ENCODE data around the gene SDC1. TPM values are rescaled to one million over a fixed set of nuclear protein-coding genes. Genes with fewer than 3 reads are reported as not detected.

SDC1 gene
- total RNA-seq, 1 donor from 2014 or later: 1.7 TPM

GRCh38 chr2:20168727-20169696 is 55.9 kb downstream of the SDC1 start:
- no peak for DNase-seq

- DNase-seq: no peak
Observed at GRCh38 chr2:20168048-20168726, 56.7 kb downstream of the SDC1 start.

- no peak for DNase-seq
Observed at GRCh38 chr2:20167356-20167755, 57.6 kb downstream of the SDC1 start.

GRCh38 chr2:20165677-20166509 is 59.0 kb downstream of the SDC1 start:
- no peak for DNase-seq

- DNase-seq: no peak
Observed at GRCh38 chr2:20164734-20165478, 60.0 kb downstream of the SDC1 start.

GRCh38 chr2:20164061-20164733 is 60.7 kb downstream of the SDC1 start:
- DNase-seq: no peak

- DNase-seq: no peak
Observed at GRCh38 chr2:20159411-20160070, 65.4 kb downstream of the SDC1 start.

GRCh38 chr2:20157193-20157891 is 67.6 kb downstream of the SDC1 start:
- DNase-seq: no peak

- DNase-seq: no peak
Observed at GRCh38 chr2:20156836-20157192, 68.1 kb downstream of the SDC1 start.

- no peak for DNase-seq
Observed at GRCh38 chr2:20156076-20156759, 68.7 kb downstream of the SDC1 start.

GRCh38 chr2:20153131-20153851 is 71.6 kb downstream of the SDC1 start:
- DNase-seq: no peak

- no peak for DNase-seq
Observed at GRCh38 chr2:20150806-20151571, 73.9 kb downstream of the SDC1 start.

Other genes starting within 250 kb of the SDC1 start
- gene WDR35, start 235.0 kb downstream of the SDC1 start, total RNA-seq: 8.7 and 10.5 TPM in 2 replicates
- 1.2 and 1.3 TPM in 2 replicates for gene MATN3, start 212.5 kb downstream of the SDC1 start, total RNA-seq
- gene LAPTM4A, start 173.5 kb downstream of the SDC1 start, total RNA-seq: 79.5 and 134 TPM in 2 replicates
- gene PUM2, start 125.7 kb upstream of the SDC1 start, total RNA-seq: 48.0 and 81.2 TPM in 2 replicates
- 991 and 2,158 TPM in 2 replicates for gene RHOB, start 221.9 kb upstream of the SDC1 start, total RNA-seq

Measured in dermis blood vessel endothelial cell (primary cell).